Measurements from ENCODE around the gene PMS2. TPM values are rescaled to one million over a fixed set of nuclear protein-coding genes. Genes with fewer than 3 reads are reported as not detected.

PMS2 gene
- total RNA-seq, 1 experiment from 2014 or later = 17.1 TPM

GRCh38 chr7:6032641-6033040, 23.8 kb upstream of the PMS2 start:
- Histone ChIP-seq H3K79me2 (ENCODE audit: insufficient read depth, low read length) (0 out of 2 replicates have a peak, but pooled peaks cover 2% of the 10 kb centered on the region), H3K27me3 (ENCODE audit: insufficient read depth, low read length) (no peaks in the 10 kb centered on the region), H3K23me2 (ENCODE audit: insufficient read length, low read depth, low read length, poor library complexity, severe bottlenecking) (no peaks in the 10 kb centered on the region), H2BK120ac (ENCODE audit: low read depth, low read length, poor library complexity, severe bottlenecking) (no peak overlapping the region), H3K4ac (ENCODE audit: low read depth, low read length) (no peak overlapping the region), H3K9ac (ENCODE audit: extremely low read depth, insufficient read length, low read length) (no peak overlapping the region), H3K4me2 (ENCODE audit: insufficient read depth, insufficient read length, low read length) (no peak overlapping the region), H2BK15ac (ENCODE audit: low read depth, low read length) (no peak overlapping the region), H3K4me1 (ENCODE audit: insufficient read depth, low read length) (no peaks in the 10 kb centered on the region), H4K91ac (ENCODE audit: insufficient read length, low read depth, low read length) (no peak overlapping the region), H2BK20ac (ENCODE audit: low read depth, low read length, poor library complexity, severe bottlenecking) (no peak overlapping the region), H3K79me1 (ENCODE audit: insufficient read depth, low read depth, low read length, poor library complexity, severe bottlenecking) (peaks cover 11% of the 10 kb centered on the region), H4K5ac (ENCODE audit: insufficient read length, low read depth, low read length) (no peak overlapping the region), H2BK12ac (ENCODE audit: insufficient read length, low read depth, low read length) (no peak overlapping the region), H4K20me1 (ENCODE audit: control insufficient read depth, insufficient read depth, insufficient read length) (no peaks in the 10 kb centered on the region), H4K8ac (replicated peaks; ENCODE audit: insufficient read length, low read depth, low read length) (no peak overlapping the region), H2BK5ac (ENCODE audit: insufficient read length, low read length) (no peak overlapping the region), H3K56ac (ENCODE audit: insufficient read length, low read depth, low read length) (no peak overlapping the region), H3K23ac (ENCODE audit: insufficient read length, low read depth, low read length) (no peak overlapping the region), H3K18ac (ENCODE audit: insufficient read length, low read depth, low read length) (no peak overlapping the region), H2AFZ (ENCODE audit: low read length) (no peak overlapping the region), H3K27ac (ENCODE audit: insufficient read length, low read depth, low read length) (no peak overlapping the region), H3K9me3 (ENCODE audit: control insufficient read depth, low read depth, low read length) (no peaks in the 10 kb centered on the region), H3T11ph (ENCODE audit: low read length) (no peak overlapping the region), H3K14ac (ENCODE audit: insufficient read depth, low read length) (no peak overlapping the region), H2AK5ac (ENCODE audit: insufficient read length, low read length) (no peak overlapping the region)
- no peaks in the 10 kb centered on the region for H3K27me3 Mint-ChIP-seq (ENCODE audit: low read depth)
- no peak for DNase-seq
- H3K27ac Mint-ChIP-seq = no peak overlapping the region
- peaks cover 38 to 88% (median 77%) of the 10 kb centered on the region in 3 experiments for H3K36me3 Mint-ChIP-seq (ENCODE audit: insufficient read depth in 1 of 3, low read depth in 3 of 3)
- H3K4me1 Mint-ChIP-seq = no peaks in the 10 kb centered on the region
- no CpG with 5 or more reads among the region's 7 CpGs for WGBS (ENCODE audit: extremely low coverage, insufficient read length, low lambda C conversion rate)
- H3K4me3 Mint-ChIP-seq = no peak overlapping the region
- TF ChIP-seq CTCF (conservative IDR thresholded peaks at IDR 0.05) = no peak
- H3K9me3 Mint-ChIP-seq = no peaks in the 10 kb centered on the region
